Measurements from ENCODE around the gene STPG4.
"Not testable (repeated sequence)": the region's sequence is repeated elsewhere in the genome, so short reads cannot be mapped to it uniquely, and the experiment has no call there.

DNA sequence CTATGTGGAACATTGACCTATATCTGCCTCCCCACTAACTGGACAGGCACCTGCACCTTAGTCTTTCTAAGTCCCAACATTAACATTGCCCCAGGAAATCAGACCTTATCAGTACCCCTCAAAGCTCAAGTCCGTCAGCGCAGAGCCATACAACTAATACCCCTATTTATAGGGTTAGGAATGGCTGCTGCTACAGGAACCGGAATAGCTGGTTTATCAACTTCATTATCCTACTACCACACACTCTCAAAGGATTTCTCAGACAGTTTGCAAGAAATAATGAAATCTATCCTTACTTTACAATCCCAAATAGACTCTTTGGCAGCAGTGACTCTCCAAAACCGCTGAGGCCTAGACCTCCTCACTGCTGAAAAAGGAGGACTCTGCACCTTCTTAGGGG is 48.9 kb downstream of the STPG4 start:
- TF ChIP-seq, protein P1, sequence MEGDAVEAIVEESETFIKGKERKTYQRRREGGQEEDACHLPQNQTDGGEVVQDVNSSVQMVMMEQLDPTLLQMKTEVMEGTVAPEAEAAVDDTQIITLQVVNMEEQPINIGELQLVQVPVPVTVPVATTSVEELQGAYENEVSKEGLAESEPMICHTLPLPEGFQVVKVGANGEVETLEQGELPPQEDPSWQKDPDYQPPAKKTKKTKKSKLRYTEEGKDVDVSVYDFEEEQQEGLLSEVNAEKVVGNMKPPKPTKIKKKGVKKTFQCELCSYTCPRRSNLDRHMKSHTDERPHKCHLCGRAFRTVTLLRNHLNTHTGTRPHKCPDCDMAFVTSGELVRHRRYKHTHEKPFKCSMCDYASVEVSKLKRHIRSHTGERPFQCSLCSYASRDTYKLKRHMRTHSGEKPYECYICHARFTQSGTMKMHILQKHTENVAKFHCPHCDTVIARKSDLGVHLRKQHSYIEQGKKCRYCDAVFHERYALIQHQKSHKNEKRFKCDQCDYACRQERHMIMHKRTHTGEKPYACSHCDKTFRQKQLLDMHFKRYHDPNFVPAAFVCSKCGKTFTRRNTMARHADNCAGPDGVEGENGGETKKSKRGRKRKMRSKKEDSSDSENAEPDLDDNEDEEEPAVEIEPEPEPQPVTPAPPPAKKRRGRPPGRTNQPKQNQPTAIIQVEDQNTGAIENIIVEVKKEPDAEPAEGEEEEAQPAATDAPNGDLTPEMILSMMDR (IDR thresholded peaks at IDR 0.05) = not testable (repeated sequence)
- not testable (repeated sequence) for TF ChIP-seq EP300 (IDR thresholded peaks at IDR 0.05); POLR2AphosphoS5 (IDR thresholded peaks at IDR 0.05); POLR2A (IDR thresholded peaks at IDR 0.05; ENCODE audit: low read depth)

Measured in esophagus muscularis mucosa (tissue), 4 donors.